HepG2 (cell line): Measurements from ENCODE around the gene ABHD6. TPM values are rescaled to one million over a fixed set of nuclear protein-coding genes. Genes with fewer than 3 reads are reported as not detected.

Source experiments
- BCLAF1 ChIP-seq: fragments of 450-650 bp; IDR thresholded peaks from 2 replicates; pipeline ENCODE4 v1.6.1; 2017; ENCODE audit warnings: mild to moderate bottlenecking
- GMEB1 ChIP-seq: sonication (generic); formaldehyde crosslinking; IDR thresholded peaks from 2 replicates; pipeline ENCODE4 v1.5.1; 2020; ENCODE audit warnings: missing genetic modification reagents, mild to moderate bottlenecking, borderline replicate concordance
- HINFP ChIP-seq: sonication (generic); formaldehyde crosslinking; IDR thresholded peaks from 2 replicates; pipeline ENCODE4 v1.4.0; 2020; ENCODE audit warnings: low read depth, mild to moderate bottlenecking, missing genetic modification reagents
- RFX5 ChIP-seq: IDR thresholded peaks from 2 replicates; pipeline ENCODE4 v1.6.1; 2011; ENCODE audit warnings: low read depth, low read length, improper control_type of control experiment
- TAF15 ChIP-seq: fragments of 200-400 bp; formaldehyde crosslinking; IDR thresholded peaks from one replicate; pipeline ENCODE4 v1.6.1; 2018; ENCODE audit warnings: mild to moderate bottlenecking, low read depth, low read length; ENCODE audit not compliant: poor library complexity, severe bottlenecking
- ZFP36 ChIP-seq: fragments of 150-350 bp; IDR thresholded peaks from 2 replicates; pipeline ENCODE4 v1.6.1; 2018; ENCODE audit warnings: borderline replicate concordance, low read length, low read depth; ENCODE audit not compliant: partially characterized antibody
- ZFYVE20 ChIP-seq: sonication (generic); formaldehyde crosslinking; IDR thresholded peaks from 2 replicates; pipeline ENCODE4 v1.8.0; 2023; ENCODE audit warnings: low read depth, mild to moderate bottlenecking, moderate library complexity, missing genetic modification reagents, borderline replicate concordance
- ZNF629 ChIP-seq: sonication (generic); formaldehyde crosslinking; conservative IDR thresholded peaks from 2 replicates; pipeline ENCODE4 v1.5.0; 2020; ENCODE audit warnings: missing genetic modification reagents
- ZNF7 ChIP-seq: IDR thresholded peaks from 2 replicates; pipeline ENCODE4 v1.6.1; 2016; ENCODE audit warnings: missing biosample characterization, missing genetic modification reagents
- ZNF75D ChIP-seq: sonication (generic); formaldehyde crosslinking; IDR thresholded peaks from 2 replicates; pipeline ENCODE4 v1.8.1; 2023; ENCODE audit warnings: missing genetic modification reagents, mild to moderate bottlenecking, borderline replicate concordance
- ZSCAN5A ChIP-seq: sonication (generic); formaldehyde crosslinking; IDR thresholded peaks from 2 replicates; pipeline ENCODE4 v1.8.0; 2022; ENCODE audit warnings: mild to moderate bottlenecking, missing genetic modification reagents, borderline replicate concordance
- polyA plus RNA-seq, 8 experiments: library from polyadenylated mRNA; depleted of rRNA in 3 of 8; stranded (reverse) in 7 of 8; unstranded in 1 of 8; fragments of >200 nt; fragmentation: Illumina TruSeq in 4 of 8; extraction: Trizol in 4 of 8; gene quantifications; 2 replicates each; pipeline versions ENCODE4 v1.2.1 to v1.2.3, GENCODE V29; 2011 to 2016; ENCODE audit warnings: low read depth in 4 of 8, missing spikeins in 1 of 8, mixed read lengths in 1 of 8; ENCODE audit not compliant: insufficient read depth in 1 of 8
- total RNA-seq, 5 experiments: library from RNA; depleted of rRNA; stranded (reverse); fragments of >200 nt; fragmentation: Illumina TruSeq; extraction: Trizol; gene quantifications; 2 replicates each; pipeline ENCODE4 v1.2.3, GENCODE V29; 2016; ENCODE audit warnings: low read depth in 1 of 5
- TF ChIP-seq, protein P1 (sequence below): sonication (generic); formaldehyde crosslinking; IDR thresholded peaks from 2 replicates; pipeline ENCODE4 v1.5.0; 2020; ENCODE audit warnings: mild to moderate bottlenecking, missing genetic modification reagents
- TF ChIP-seq, protein P2 (sequence below), 2 experiments: IDR thresholded peaks; 2 replicates each; pipeline ENCODE4 v1.6.1; 2011 to 2012; ENCODE audit warnings: low read length in 2 of 2, borderline replicate concordance in 1 of 2, low read depth in 1 of 2, mild to moderate bottlenecking in 1 of 2, moderate library complexity in 1 of 2

ABHD6 gene
- total and polyA plus RNA-seq, 2 of the 13 experiments (the other 11 are each of a cell fraction or from before 2014, with no cell fraction given) = 9.0 to 17.2 TPM

DNA sequence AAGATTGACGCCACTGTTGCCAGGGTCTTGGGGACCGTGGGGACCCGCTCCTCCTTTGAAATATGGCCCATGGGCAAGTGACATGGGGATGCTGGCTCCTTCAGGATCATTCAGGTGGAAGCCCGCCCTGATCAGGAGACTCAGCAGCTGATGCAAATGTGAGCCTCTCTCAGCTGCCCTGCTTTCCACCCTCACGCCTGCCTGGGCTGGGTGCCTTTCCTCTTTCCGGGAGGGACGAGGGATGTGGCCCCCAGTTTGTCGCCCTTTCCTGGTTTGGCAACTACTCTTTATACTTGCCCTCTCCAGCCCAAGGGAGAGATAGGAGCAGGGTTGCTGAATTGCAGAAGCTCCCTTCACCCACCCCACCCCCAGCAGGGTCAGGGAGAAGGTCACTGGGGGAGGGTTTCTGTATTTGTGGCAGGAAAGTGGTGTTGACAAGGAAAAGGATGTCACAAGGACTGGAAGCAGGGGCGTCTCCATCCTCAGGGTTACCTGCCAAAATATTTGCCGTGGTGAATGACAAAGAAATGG, 48.6 kb upstream of the ABHD6 start (continued):
- TF ChIP-seq, protein P1, sequence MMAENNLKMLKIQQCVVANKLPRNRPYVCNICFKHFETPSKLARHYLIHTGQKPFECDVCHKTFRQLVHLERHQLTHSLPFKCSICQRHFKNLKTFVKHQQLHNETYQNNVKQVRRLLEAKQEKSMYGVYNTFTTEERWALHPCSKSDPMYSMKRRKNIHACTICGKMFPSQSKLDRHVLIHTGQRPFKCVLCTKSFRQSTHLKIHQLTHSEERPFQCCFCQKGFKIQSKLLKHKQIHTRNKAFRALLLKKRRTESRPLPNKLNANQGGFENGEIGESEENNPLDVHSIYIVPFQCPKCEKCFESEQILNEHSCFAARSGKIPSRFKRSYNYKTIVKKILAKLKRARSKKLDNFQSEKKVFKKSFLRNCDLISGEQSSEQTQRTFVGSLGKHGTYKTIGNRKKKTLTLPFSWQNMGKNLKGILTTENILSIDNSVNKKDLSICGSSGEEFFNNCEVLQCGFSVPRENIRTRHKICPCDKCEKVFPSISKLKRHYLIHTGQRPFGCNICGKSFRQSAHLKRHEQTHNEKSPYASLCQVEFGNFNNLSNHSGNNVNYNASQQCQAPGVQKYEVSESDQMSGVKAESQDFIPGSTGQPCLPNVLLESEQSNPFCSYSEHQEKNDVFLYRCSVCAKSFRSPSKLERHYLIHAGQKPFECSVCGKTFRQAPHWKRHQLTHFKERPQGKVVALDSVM (CRISPR knock-in tag) = 0 out of 2 replicates have a peak, but pooled peaks have one; percentile 31
- TF ChIP-seq ZFYVE20 = no peak
- no peak for TF ChIP-seq ZNF629 (CRISPR knock-in tag)
- no peak for TF ChIP-seq ZFP36
- no peak for TF ChIP-seq BCLAF1
- TF ChIP-seq HINFP = 0 out of 2 replicates have a peak, but pooled peaks have one; percentile 33
- TF ChIP-seq ZNF7 (CRISPR knock-in tag) = peak; percentile 64
- no peak for TF ChIP-seq TAF15
- TF ChIP-seq GMEB1 (CRISPR knock-in tag) = no peak; the same call in 1 of the 2 replicates
- TF ChIP-seq, protein P2, sequence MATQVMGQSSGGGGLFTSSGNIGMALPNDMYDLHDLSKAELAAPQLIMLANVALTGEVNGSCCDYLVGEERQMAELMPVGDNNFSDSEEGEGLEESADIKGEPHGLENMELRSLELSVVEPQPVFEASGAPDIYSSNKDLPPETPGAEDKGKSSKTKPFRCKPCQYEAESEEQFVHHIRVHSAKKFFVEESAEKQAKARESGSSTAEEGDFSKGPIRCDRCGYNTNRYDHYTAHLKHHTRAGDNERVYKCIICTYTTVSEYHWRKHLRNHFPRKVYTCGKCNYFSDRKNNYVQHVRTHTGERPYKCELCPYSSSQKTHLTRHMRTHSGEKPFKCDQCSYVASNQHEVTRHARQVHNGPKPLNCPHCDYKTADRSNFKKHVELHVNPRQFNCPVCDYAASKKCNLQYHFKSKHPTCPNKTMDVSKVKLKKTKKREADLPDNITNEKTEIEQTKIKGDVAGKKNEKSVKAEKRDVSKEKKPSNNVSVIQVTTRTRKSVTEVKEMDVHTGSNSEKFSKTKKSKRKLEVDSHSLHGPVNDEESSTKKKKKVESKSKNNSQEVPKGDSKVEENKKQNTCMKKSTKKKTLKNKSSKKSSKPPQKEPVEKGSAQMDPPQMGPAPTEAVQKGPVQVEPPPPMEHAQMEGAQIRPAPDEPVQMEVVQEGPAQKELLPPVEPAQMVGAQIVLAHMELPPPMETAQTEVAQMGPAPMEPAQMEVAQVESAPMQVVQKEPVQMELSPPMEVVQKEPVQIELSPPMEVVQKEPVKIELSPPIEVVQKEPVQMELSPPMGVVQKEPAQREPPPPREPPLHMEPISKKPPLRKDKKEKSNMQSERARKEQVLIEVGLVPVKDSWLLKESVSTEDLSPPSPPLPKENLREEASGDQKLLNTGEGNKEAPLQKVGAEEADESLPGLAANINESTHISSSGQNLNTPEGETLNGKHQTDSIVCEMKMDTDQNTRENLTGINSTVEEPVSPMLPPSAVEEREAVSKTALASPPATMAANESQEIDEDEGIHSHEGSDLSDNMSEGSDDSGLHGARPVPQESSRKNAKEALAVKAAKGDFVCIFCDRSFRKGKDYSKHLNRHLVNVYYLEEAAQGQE (IDR thresholded peaks at IDR 0.05; ENCODE audit: borderline replicate concordance in 1 of 2, low read depth in 1 of 2, low read length in 2 of 2) = no peak
- TF ChIP-seq ZSCAN5A (CRISPR knock-in tag) = no peak
- TF ChIP-seq ZNF75D (CRISPR knock-in tag) = no peak
- TF ChIP-seq RFX5 = no peak
